Measurements from ENCODE around the gene BRSK2.

The BRSK2 gene

GRCh38 chr11:1438261-1438966 is 48.7 kb downstream of the BRSK2 start:
- no peak for DNase-seq

- no peak for DNase-seq
These were observed 49.2 kb downstream of the BRSK2 start for GRCh38 chr11:1438967-1439330.

- DNase-seq = no peak
These were observed 49.6 kb downstream of the BRSK2 start for GRCh38 chr11:1439341-1439740.

DNA sequence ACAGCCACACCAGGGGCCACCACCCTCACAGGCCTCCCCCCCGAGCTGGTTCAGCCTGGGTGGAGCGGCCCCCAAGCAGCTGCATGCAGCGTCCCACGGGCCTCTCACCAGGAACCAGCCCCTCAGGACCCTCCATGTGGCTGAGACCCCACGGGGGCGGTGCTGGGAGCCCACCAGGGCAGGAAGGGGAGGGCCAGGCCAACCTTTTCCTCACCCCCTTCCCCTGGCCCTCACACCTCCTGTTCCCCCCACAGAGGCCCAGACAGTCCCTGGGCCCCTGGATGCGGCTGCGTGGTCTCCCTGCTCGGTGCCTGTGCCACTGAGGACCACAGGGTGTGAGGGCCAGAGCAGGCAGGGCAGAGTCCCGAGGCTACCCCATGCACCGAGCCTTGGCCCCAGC is 50.3 kb downstream of the BRSK2 start:
- no peak for DNase-seq

- no peak for DNase-seq
These were observed 50.8 kb downstream of the BRSK2 start for GRCh38 chr11:1440496-1440895.

DNA sequence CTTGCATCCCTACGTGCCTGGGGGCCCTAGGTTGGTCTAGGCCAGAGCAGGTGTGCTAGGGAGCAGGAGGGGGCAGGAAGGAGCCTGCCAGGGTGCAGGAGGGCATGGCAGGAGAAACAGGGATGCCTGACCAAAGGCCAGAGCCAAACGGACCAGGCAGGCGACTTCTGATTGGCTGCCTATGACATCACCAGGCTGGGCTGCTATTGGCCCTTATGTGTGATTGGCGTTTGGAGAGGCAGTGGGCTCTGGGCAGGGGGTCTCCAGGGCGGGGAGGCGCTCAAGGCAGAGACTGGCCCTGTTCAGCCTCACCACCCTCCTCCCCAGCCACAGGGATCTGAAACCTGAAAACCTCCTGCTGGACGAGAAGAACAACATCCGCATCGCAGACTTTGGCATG is 52.4 kb downstream of the BRSK2 start:
- DNase-seq = no peak

- no peak for DNase-seq
These were observed 53.2 kb downstream of the BRSK2 start for GRCh38 chr11:1442807-1443366.

DNA sequence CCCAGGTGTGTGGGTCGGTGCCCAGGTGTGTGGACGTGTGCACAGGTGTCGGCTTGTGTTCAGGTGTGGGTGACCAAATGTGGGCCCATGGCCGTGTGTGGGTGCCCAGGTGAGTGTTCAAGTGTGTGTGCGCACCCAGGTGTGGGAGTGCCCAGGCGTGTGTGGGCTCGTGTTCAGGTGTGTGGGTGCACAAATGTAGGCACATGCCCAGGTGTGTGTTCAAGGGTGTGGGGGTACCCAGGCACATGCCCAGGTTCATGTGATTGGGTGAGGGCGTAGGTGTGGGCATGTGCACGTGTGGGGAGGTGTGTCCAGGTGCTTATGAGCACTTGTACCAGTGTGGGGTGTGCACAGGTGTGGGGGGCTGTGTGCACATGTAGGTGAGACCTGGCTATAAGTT is 54.0 kb downstream of the BRSK2 start:
- DNase-seq = no peak

GRCh38 chr11:1444321-1444720 is 54.6 kb downstream of the BRSK2 start:
- DNase-seq = no peak

- DNase-seq = no peak
These were observed 55.2 kb downstream of the BRSK2 start for GRCh38 chr11:1444823-1445422.

DNA sequence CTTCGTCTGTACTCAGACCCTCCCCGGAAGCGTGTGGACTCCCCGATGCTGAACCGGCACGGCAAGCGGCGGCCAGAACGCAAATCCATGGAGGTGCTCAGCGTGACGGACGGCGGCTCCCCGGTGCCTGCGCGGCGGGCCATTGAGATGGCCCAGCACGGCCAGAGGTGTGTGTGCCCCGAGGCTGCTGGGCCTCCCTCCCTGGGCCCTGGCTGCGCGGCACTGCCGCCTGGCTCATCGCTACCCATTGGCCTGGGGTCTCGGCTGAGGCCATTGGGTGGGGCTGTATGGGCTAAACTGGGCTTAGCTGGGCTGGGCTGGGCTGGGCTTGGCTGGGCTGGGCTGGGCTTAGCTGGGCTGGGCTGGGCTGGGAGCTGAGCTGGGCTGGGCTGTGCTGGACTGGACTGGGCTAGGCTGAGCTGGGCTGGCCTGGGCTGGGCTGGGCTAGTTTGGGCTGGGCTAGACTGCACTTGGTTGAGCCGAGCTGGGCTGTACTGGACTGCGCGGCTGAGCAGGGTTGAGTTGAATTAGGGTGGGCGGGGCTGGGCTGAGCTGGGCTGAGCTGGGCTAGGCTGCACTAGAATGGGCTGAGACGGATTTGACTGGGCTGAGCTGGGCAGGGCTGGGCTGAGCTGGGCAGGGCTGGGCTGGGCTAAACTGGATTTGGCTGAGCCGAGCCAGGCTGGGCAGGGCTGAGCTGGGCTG is 56.2 kb downstream of the BRSK2 start:
- DNase-seq = no peak

DNA sequence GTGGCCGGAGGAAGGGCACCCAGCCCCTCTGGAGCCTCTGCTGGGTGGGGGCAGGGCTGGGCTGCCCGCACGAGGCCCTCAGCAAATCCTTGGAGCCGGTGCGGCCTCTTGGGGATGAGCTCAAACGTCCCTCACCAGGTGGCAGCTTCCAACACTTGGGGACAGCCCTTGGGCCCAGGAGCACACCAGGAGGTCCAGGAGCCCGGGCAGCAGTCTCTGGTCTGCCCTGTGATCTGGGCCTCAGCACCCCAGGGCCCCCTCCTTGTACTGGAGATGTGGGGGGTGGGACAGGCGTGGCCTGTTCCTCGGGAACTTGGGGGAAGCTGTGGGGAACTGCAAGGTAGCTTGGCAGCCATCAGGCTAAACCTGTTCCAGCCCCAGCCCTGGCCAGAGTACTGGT is 56.9 kb downstream of the BRSK2 start:
- no peak for DNase-seq

GRCh38 chr11:1447845-1448825 is 58.4 kb downstream of the BRSK2 start:
- DNase-seq = no peak

DNA sequence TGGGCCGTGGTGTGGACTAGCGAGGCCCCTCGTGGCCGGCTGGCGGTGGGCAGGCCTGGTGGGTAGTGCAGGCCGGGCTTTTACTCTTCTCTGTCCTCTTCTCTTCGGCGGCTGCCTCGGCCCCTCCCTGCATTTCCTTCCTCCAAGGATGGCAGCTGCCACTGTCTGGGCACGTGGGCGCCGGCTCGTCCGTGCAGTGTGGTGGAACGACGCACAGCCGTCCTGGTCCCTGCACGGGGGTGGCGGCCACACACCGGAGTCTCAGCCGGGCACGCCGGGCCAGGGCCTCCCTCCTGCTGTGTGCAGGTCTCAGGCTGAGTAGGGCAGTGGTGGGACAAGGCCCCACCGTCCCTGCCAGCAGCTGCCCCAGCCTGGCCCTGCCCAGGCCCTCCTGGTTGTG is 59.1 kb downstream of the BRSK2 start:
- DNase-seq = no peak

DNA sequence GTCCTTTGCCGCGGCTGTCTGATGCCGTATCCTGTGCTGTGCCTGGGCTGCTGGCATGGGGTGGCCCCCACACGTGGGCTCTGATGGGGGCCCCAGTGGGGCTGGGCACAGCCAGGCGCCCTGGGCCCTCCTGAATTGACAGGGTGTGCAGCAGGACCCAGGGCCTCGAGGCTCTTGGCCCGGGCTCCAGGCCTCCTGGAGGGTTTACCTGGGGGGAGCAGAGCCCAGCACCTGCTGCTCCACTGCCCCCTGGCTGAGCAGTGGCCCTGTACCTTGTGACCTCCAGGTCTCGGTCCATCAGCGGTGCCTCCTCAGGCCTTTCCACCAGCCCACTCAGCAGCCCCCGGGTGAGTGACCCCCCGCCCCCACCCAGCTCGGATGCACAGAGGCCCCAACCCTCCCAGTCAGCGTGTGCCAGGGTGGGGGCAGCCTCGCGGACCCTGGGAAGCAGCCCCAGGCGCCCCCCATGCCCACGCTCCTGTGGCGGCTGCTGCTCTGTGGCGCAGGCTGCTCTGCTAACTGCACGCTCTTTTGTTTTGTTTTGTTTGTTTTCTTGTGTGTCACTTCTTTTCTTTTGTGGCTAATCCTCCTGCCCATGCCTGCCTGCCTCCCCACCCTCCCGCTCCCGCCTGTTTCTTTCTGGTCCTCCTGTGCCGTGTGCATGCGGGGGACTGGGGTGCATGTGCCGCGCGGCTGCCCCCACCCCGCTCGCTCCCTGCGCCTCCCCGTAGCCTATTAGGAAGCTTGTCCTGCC is 59.9 kb downstream of the BRSK2 start:
- DNase-seq = no peak

DNA sequence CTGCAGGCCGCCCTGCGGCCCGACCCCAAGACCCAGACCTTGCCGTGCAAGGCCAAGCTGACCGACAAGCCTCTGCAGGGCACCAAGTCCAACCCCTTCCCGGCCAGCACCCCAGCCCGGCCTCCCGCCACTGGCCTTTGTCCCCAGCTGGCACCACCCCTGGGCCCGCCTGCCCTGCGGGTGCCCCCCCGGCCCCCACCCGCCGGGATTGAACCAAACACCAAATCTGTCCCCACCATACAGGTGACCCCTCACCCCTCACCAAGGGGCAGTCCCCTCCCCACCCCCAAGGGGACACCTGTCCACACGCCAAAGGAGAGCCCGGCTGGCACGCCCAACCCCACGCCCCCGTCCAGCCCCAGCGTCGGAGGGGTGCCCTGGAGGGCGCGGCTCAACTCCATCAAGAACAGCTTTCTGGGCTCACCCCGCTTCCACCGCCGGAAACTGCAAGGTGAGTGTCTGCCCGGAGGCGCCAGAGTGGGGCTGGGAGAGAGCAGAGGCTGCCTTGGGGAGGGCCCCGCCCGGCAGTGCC is 60.7 kb downstream of the BRSK2 start:
- DNase-seq = no peak

- no peak for DNase-seq
These were observed 61.4 kb downstream of the BRSK2 start for GRCh38 chr11:1450949-1451710.

DNA sequence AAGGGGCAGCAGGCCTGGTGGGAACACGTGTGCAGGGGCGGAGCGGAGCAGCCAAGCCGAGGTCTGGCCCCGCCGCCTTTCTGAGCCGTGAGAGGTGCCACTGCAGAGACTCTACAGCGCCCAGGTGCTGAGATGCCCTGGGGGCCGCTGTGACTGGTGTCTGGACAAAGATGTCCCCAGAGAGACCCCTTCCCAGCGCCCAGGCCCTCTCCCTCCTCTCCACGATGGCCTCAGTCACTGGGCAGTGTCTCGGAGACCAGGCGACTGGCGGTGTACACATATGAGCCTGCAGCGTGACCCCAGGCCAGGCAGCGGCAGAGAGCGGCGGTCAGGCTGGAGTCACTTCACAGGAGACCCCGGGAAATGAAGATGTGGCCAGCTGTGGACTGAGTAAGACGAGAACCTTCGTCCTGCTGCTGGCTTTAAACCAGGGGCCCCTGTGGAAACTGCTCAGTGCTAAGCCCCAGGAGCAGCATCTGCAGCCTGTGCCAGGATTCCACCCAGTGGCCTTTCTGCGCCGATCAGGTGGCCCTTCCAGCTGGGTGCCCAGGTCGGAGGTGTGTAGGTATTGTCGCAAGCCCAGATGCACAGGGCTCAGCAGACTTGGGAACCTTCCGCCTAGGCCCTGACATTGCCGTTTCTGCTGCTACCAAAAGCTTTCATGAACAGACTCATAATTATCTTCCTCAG is 62.2 kb downstream of the BRSK2 start:
- DNase-seq = no peak

- no peak for DNase-seq
These were observed 63.0 kb downstream of the BRSK2 start for GRCh38 chr11:1452744-1453143.

- DNase-seq = no peak
These were observed 63.9 kb downstream of the BRSK2 start for GRCh38 chr11:1453611-1454034.

Data from activated T-cell treated with anti-CD3 and anti-CD28 coated beads for 4 hours (primary cell).